ENCODE measurements around the gene CYP4B1. TPM values are rescaled to one million over a fixed set of nuclear protein-coding genes. Genes with fewer than 3 reads are reported as not detected.
"Not testable (repeated sequence)": the region's sequence is repeated elsewhere in the genome, so short reads cannot be mapped to it uniquely, and the experiment has no call there.

CYP4B1 gene
- total and polyA plus RNA-seq, 2 experiments from 2014 or later = 0.25 to 0.67 TPM

GRCh38 chr1:46753985-46754384, 44.9 kb upstream of the CYP4B1 start:
- no peak for DNase-seq (ENCODE audit: low spot score)
- WGBS (ENCODE audit: low lambda C conversion rate, missing lambda C conversion rate) = 35% methylated on average over 1 of the region's 1 CpG
- Histone ChIP-seq H3K9me2 (replicated peaks; ENCODE audit: insufficient read depth) (no peaks in the 10 kb centered on the region), H3K4me2 (no peak overlapping the region), H4K20me1 (ENCODE audit: insufficient read depth, poor library complexity, severe bottlenecking) (no peaks in the 10 kb centered on the region), H3K27me3 (no peaks in the 10 kb centered on the region), H3K4me3 (no peak overlapping the region), H3K4me1 (ENCODE audit: insufficient read depth) (peaks cover 41% of the 10 kb centered on the region), H3K79me2 (no peaks in the 10 kb centered on the region), H3K9me3 (ENCODE audit: low read depth) (no peaks in the 10 kb centered on the region), H3K36me3 (replicated peaks; ENCODE audit: insufficient read depth, low read depth) (no peaks in the 10 kb centered on the region), H3K27ac (peak overlapping the region; percentile 81), H2AFZ (no peak overlapping the region)
- TF ChIP-seq EZH2 (IDR thresholded peaks at IDR 0.05; ENCODE audit: borderline replicate concordance) (no peak), EZH2phosphoT487 (IDR thresholded peaks at IDR 0.05; ENCODE audit: low read depth, severe bottlenecking, unreplicated experiment) (no peak)
- TF ChIP-seq, protein P1, sequence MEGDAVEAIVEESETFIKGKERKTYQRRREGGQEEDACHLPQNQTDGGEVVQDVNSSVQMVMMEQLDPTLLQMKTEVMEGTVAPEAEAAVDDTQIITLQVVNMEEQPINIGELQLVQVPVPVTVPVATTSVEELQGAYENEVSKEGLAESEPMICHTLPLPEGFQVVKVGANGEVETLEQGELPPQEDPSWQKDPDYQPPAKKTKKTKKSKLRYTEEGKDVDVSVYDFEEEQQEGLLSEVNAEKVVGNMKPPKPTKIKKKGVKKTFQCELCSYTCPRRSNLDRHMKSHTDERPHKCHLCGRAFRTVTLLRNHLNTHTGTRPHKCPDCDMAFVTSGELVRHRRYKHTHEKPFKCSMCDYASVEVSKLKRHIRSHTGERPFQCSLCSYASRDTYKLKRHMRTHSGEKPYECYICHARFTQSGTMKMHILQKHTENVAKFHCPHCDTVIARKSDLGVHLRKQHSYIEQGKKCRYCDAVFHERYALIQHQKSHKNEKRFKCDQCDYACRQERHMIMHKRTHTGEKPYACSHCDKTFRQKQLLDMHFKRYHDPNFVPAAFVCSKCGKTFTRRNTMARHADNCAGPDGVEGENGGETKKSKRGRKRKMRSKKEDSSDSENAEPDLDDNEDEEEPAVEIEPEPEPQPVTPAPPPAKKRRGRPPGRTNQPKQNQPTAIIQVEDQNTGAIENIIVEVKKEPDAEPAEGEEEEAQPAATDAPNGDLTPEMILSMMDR (IDR thresholded peaks at IDR 0.05; ENCODE audit: poor library complexity) = no peak

- H3K9me2 ChIP-seq (replicated peaks; ENCODE audit: insufficient read depth); H3K9me3 ChIP-seq (ENCODE audit: low read depth); H4K20me1 ChIP-seq (ENCODE audit: insufficient read depth, poor library complexity, severe bottlenecking); H3K27me3 ChIP-seq; DNase-seq (ENCODE audit: low spot score); H3K79me2 ChIP-seq; H3K4me3 ChIP-seq; H2AFZ ChIP-seq; H3K36me3 ChIP-seq (replicated peaks; ENCODE audit: insufficient read depth, low read depth): not testable (repeated sequence)
- H3K4me2 ChIP-seq = peak overlapping the region; percentile 51
- H3K27ac ChIP-seq = peak overlapping the region; percentile 81
- peaks cover 41% of the 10 kb centered on the region for H3K4me1 ChIP-seq (ENCODE audit: insufficient read depth)
- WGBS (ENCODE audit: low lambda C conversion rate, missing lambda C conversion rate) = 51% methylated on average over 4 of the region's 4 CpGs
Observed at GRCh38 chr1:46754707-46755106, 44.1 kb upstream of the CYP4B1 start.

- H3K4me2 ChIP-seq = peak overlapping the region; percentile 51
- no peaks in the 10 kb centered on the region for H3K9me3 ChIP-seq (ENCODE audit: low read depth)
- DNase-seq (ENCODE audit: low spot score) = peak; percentile 41
- no peaks in the 10 kb centered on the region for H3K36me3 ChIP-seq (replicated peaks; ENCODE audit: insufficient read depth, low read depth)
- no peaks in the 10 kb centered on the region for H3K9me2 ChIP-seq (replicated peaks; ENCODE audit: insufficient read depth)
- H3K27me3 ChIP-seq = no peaks in the 10 kb centered on the region
- H3K79me2 ChIP-seq = no peaks in the 10 kb centered on the region
- peaks cover 41% of the 10 kb centered on the region for H3K4me1 ChIP-seq (ENCODE audit: insufficient read depth)
- TF ChIP-seq, protein P1 (IDR thresholded peaks at IDR 0.05; ENCODE audit: poor library complexity) = no peak
- TF ChIP-seq EZH2phosphoT487 (IDR thresholded peaks at IDR 0.05; ENCODE audit: low read depth, severe bottlenecking, unreplicated experiment) (no peak), EZH2 (IDR thresholded peaks at IDR 0.05; ENCODE audit: borderline replicate concordance) (no peak)
- 53% methylated on average over 4 of the region's 4 CpGs for WGBS (ENCODE audit: low lambda C conversion rate, missing lambda C conversion rate)
- no peak overlapping the region for H3K4me3 ChIP-seq
- peak overlapping the region; percentile 81 for H3K27ac ChIP-seq
- H4K20me1 ChIP-seq (ENCODE audit: insufficient read depth, poor library complexity, severe bottlenecking) = no peaks in the 10 kb centered on the region
- no peak overlapping the region for H2AFZ ChIP-seq
Observed at GRCh38 chr1:46755121-46755520, 43.7 kb upstream of the CYP4B1 start.

DNA sequence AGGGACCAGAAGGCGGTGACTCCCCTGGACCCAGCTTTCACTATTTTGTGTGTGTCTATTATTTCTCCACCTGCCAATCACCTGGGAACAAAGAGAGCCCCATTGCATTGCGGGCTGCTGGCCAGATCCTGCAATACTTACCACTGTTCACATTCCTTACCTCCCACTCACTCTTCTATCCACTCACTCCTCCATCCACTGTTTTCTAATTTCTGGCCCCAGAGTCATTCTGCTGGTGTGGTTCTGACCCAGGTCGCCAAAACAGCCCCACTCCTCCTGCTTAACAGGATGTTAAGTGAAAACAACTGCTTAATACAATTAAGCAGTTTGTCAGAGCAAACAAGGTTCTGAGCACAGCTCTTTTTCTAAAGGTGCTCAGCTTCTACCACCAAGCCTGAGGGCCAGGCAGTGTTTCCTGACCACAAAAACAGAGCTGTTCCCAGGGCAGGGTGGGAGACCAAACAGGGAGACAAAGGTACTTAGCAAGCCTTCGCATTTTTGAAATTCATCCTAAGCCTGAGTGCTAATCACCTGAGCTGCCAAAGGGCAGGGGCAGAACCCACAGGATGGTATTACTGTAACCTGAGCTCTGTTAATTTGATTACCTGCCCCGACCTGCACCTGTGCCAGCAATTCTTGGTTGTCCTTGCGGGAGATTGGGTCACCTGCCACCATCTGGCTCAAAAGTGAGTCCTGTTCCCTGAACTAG, 41.4 kb upstream of the CYP4B1 start:
- Histone ChIP-seq H3K9me2 (replicated peaks; ENCODE audit: insufficient read depth) (no peaks in the 10 kb centered on the region), H3K4me1 (ENCODE audit: insufficient read depth) (peaks cover 41% of the 10 kb centered on the region), H2AFZ (no peak overlapping the region), H3K4me3 (no peak overlapping the region), H3K36me3 (replicated peaks; ENCODE audit: insufficient read depth, low read depth) (no peaks in the 10 kb centered on the region), H3K27ac (peak overlapping the region; percentile 81), H3K79me2 (no peaks in the 10 kb centered on the region), H3K27me3 (no peaks in the 10 kb centered on the region), H3K4me2 (no peak overlapping the region), H3K9me3 (ENCODE audit: low read depth) (no peaks in the 10 kb centered on the region), H4K20me1 (ENCODE audit: insufficient read depth, poor library complexity, severe bottlenecking) (no peaks in the 10 kb centered on the region)
- TF ChIP-seq EZH2phosphoT487 (IDR thresholded peaks at IDR 0.05; ENCODE audit: low read depth, severe bottlenecking, unreplicated experiment) (no peak), EZH2 (IDR thresholded peaks at IDR 0.05; ENCODE audit: borderline replicate concordance) (no peak)
- TF ChIP-seq, protein P1 (IDR thresholded peaks at IDR 0.05; ENCODE audit: poor library complexity) = no peak
- DNase-seq (ENCODE audit: low spot score) = no peak
- 37% methylated on average over 6 of the region's 6 CpGs for WGBS (ENCODE audit: low lambda C conversion rate, missing lambda C conversion rate)

All from hepatocyte (in vitro differentiated cells).